Epithelial cell of esophagus (primary cell): ENCODE measurements around the gene SELE.

Source experiments
- DNase-seq: peaks from one replicate; pipeline ENCODE4 v3.0.0; 2010; ENCODE audit warnings: low read depth
- H3K4me3 ChIP-seq: 2 replicates; pipeline ENCODE4 v1.5.1; 2011; ENCODE audit warnings: mild to moderate bottlenecking, low read length, control low read depth
- CTCF ChIP-seq: IDR thresholded peaks from 2 replicates; pipeline ENCODE4 v1.5.1; 2011; ENCODE audit warnings: low read depth, mild to moderate bottlenecking, low read length, control low read depth, inconsistent platforms; ENCODE audit not compliant: insufficient read depth; ENCODE audit errors: missing control alignments

The SELE gene

GRCh38 chr1:169707912-169708604 is 25.8 kb downstream of the SELE start:
- no peak overlapping the region for H3K4me3 ChIP-seq
- TF ChIP-seq CTCF, result no peak
- DNase-seq, result no peak

GRCh38 chr1:169704797-169705196 is 29.1 kb downstream of the SELE start:
- no peak for TF ChIP-seq CTCF
- H3K4me3 ChIP-seq, result no peak overlapping the region
- DNase-seq, result no peak

GRCh38 chr1:169701261-169702005 is 32.4 kb downstream of the SELE start:
- TF ChIP-seq CTCF, result no peak
- no peak overlapping the region for H3K4me3 ChIP-seq
- no peak for DNase-seq

GRCh38 chr1:169699707-169700106 is 34.2 kb downstream of the SELE start:
- no peak for TF ChIP-seq CTCF
- H3K4me3 ChIP-seq, result no peak overlapping the region
- no peak for DNase-seq

- H3K4me3 ChIP-seq, result no peak overlapping the region
- no peak for DNase-seq
- no peak for TF ChIP-seq CTCF
These were observed 34.9 kb downstream of the SELE start for GRCh38 chr1:169698976-169699375.

- TF ChIP-seq CTCF, result no peak
- no peak for DNase-seq
- no peak overlapping the region for H3K4me3 ChIP-seq
These were observed 36.1 kb downstream of the SELE start for GRCh38 chr1:169697755-169698154.
